Caco-2 (cell line): ENCODE measurements around the gene DLG2. TPM values are rescaled to one million over a fixed set of nuclear protein-coding genes. Genes with fewer than 3 reads are reported as not detected.

Experiments used
- BruUV-seq: library from RNA; stranded (reverse); fragments of 400-500 nt; replicated peaks from 2 replicates; lab custom pipeline; 2021; lab: Mats Ljungman, UMichigan
- CTCF ChIA-PET: fragments of 300-600 bp; sonication (Branson Sonifier 250); formaldehyde crosslinking; loops from one replicate; lab custom pipeline; 2022; ENCODE audit warnings: antibody characterized with exemption; lab: Charles Lee
- POLR2A ChIA-PET: fragments of 300-600 bp; sonication (Branson Sonifier 250); formaldehyde crosslinking; loops from one replicate; lab custom pipeline; 2022; ENCODE audit warnings: antibody characterized with exemption; lab: Charles Lee
- DNase-seq, 2 experiments: peaks; one replicate each; pipeline versions ENCODE4 v3.0.0 to v3.0.0-alpha.2; 2020 to 2022
- H3K27me3 ChIP-seq: replicated peaks from 2 replicates; pipeline ENCODE4 v1.6.0; 2011; ENCODE audit warnings: low read length; ENCODE audit not compliant: control insufficient read depth, insufficient read depth
- H3K36me3 ChIP-seq: 2 replicates; pipeline ENCODE4 v1.5.1; 2011; ENCODE audit warnings: low read length; ENCODE audit not compliant: control insufficient read depth, insufficient read depth
- H3K4me1 ChIP-seq: fragments of 250-450 bp; sonication (Bioruptor Pico); 2 replicates; pipeline ENCODE4 v1.5.1; 2020; ENCODE audit warnings: mild to moderate bottlenecking
- H3K4me3 ChIP-seq: 2 replicates; pipeline ENCODE4 v1.5.1; 2011; ENCODE audit warnings: low read depth, mild to moderate bottlenecking, control low read depth, low read length
- H3K9me3 ChIP-seq: fragments of 250-450 bp; sonication (Bioruptor Pico); 2 replicates; pipeline ENCODE4 v1.5.1; 2020; ENCODE audit warnings: mild to moderate bottlenecking, moderate library complexity
- H3K27ac Mint-ChIP-seq: one replicate; pipeline ENCODE4 v1.8.0; 2022; ENCODE audit warnings: mixed read lengths; ENCODE audit not compliant: unreplicated experiment
- H3K27me3 Mint-ChIP-seq: one replicate; pipeline ENCODE4 v1.8.0; 2022; ENCODE audit warnings: mixed read lengths; ENCODE audit not compliant: insufficient read depth, unreplicated experiment
- H3K36me3 Mint-ChIP-seq: one replicate; pipeline ENCODE4 v1.8.0; 2022; ENCODE audit warnings: mild to moderate bottlenecking, mixed read lengths; ENCODE audit not compliant: insufficient read depth, unreplicated experiment
- H3K4me1 Mint-ChIP-seq: one replicate; pipeline ENCODE4 v1.8.0; 2022; ENCODE audit warnings: low read depth, mixed read lengths; ENCODE audit not compliant: unreplicated experiment
- H3K4me3 Mint-ChIP-seq: one replicate; pipeline ENCODE4 v1.8.0; 2022; ENCODE audit warnings: mild to moderate bottlenecking, moderate library complexity, mixed read lengths; ENCODE audit not compliant: unreplicated experiment
- H3K9me3 Mint-ChIP-seq: one replicate; pipeline ENCODE4 v1.8.0; 2022; ENCODE audit warnings: mixed read lengths; ENCODE audit not compliant: unreplicated experiment
- CTCF ChIP-seq, 2 experiments: fragments of 200-600 bp in 1 of 2; IDR thresholded peaks; 1 replicate in 1 of 2; 2 replicates in 1 of 2; pipeline versions ENCODE4 v1.5.1 to v1.8.0; 2011 to 2022; ENCODE audit warnings: antibody characterized with exemption in 1 of 2, control low read depth in 1 of 2, inconsistent platforms in 1 of 2, low read depth in 1 of 2, low read length in 1 of 2, mild to moderate bottlenecking in 1 of 2, moderate library complexity in 1 of 2; ENCODE audit not compliant: insufficient read depth in 1 of 2, severe bottlenecking in 1 of 2, unreplicated experiment in 1 of 2
- intact Hi-C: fragments of 100-400 bp; cut with micrococcal nuclease; formaldehyde crosslinking; loops from one replicate; pipeline ENCODE4 v1.10.0; 2022; ENCODE audit not compliant: unreplicated experiment
- total RNA-seq: library from RNA; stranded (reverse); gene quantifications from 2 replicates; pipeline ENCODE4 v1.2.3, GENCODE V29; 2022

Gene DLG2
- total RNA-seq, 1 experiment from 2014 or later = 21.6 TPM

DNA sequence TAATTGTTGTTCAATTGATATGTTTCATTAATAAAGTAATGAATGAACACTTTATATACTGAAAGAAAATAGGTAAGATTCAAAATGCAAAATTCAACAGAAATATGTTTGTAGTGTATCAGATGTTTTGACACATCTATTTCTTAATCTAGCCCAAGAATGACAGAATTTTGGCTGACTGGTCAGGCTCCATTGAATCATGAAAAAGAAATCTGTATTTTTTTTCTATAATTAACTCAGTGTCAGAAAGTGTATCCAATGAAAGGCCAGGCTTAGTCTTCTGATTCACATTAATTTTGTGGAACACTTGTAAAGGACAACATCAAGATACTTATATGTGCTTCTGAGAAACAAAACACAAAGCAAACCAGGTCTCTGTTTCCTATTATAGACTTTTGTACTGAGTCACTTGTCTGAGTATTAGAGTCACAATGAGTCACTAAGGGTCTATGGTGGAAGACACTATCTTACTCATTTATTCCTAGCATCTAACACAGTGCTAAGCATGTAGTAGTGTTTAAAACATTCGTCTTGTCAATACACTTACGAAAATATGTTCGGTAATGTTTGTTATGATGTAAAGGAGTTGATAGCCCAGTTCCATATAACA is 2043.3 kb downstream of the DLG2 start:
- Mint-ChIP-seq H3K4me3 (no peak overlapping the region), H3K27ac (no peak overlapping the region), H3K27me3 (peaks cover 2% of the 10 kb centered on the region), H3K4me1 (no peaks in the 10 kb centered on the region), H3K9me3 (no peaks in the 10 kb centered on the region), H3K36me3 (no peaks in the 10 kb centered on the region)
- Histone ChIP-seq H3K27me3 (no peaks in the 10 kb centered on the region; the same call in 1 of the 2 replicates), H3K4me3 (no peak overlapping the region), H3K4me1 (no peaks in the 10 kb centered on the region), H3K36me3 (no peaks in the 10 kb centered on the region), H3K9me3 (no peaks in the 10 kb centered on the region)
- CTCF ChIA-PET = no interaction called here
- DNase-seq = no peak
- intact Hi-C loops = no loop called here
- POLR2A ChIA-PET = no interaction called here
- no TSS peak for BruUV-seq
- no peak for TF ChIP-seq CTCF (IDR thresholded peaks at IDR 0.05; ENCODE audit: insufficient read depth in 1 of 2, low read depth in 1 of 2, low read length in 1 of 2, severe bottlenecking in 1 of 2, unreplicated experiment in 1 of 2)

DNA sequence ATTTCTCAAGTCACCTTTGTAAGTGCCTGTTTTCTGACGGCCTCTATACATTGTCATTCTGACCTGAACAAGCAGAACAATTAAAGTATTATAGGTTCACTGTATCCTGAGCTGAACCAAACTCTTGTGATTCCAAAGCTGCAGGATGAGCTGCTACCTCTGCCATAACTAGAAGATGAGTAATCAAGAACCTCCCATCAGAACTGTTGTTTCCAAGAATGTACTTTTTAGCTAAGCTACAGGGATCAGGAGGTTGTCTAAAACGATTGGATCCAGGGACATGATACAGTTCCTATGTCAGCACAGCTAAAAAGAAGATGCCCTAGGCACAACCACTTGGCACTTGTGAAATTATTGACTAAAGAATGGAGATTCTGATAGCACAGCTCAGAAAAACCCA is 2052.6 kb downstream of the DLG2 start:
- no TSS peak for BruUV-seq
- H3K27me3 ChIP-seq = no peaks in the 10 kb centered on the region
- no peaks in the 10 kb centered on the region for H3K36me3 ChIP-seq
- ChIA-PET CTCF (no interaction called here), POLR2A (no interaction called here)
- DNase-seq = no peak
- Mint-ChIP-seq H3K4me1 (peaks cover 6% of the 10 kb centered on the region), H3K9me3 (no peaks in the 10 kb centered on the region), H3K36me3 (no peaks in the 10 kb centered on the region), H3K4me3 (no peak overlapping the region), H3K27ac (no peak overlapping the region), H3K27me3 (peaks cover 1% of the 10 kb centered on the region)
- intact Hi-C loops = no loop called here
- no peak overlapping the region for H3K4me3 ChIP-seq
- peaks cover 17% of the 10 kb centered on the region; the same call in 1 of the 2 replicates for H3K4me1 ChIP-seq
- no peaks in the 10 kb centered on the region for H3K9me3 ChIP-seq
- no peak for TF ChIP-seq CTCF (IDR thresholded peaks at IDR 0.05; ENCODE audit: insufficient read depth in 1 of 2, low read depth in 1 of 2, low read length in 1 of 2, severe bottlenecking in 1 of 2, unreplicated experiment in 1 of 2)

DNA sequence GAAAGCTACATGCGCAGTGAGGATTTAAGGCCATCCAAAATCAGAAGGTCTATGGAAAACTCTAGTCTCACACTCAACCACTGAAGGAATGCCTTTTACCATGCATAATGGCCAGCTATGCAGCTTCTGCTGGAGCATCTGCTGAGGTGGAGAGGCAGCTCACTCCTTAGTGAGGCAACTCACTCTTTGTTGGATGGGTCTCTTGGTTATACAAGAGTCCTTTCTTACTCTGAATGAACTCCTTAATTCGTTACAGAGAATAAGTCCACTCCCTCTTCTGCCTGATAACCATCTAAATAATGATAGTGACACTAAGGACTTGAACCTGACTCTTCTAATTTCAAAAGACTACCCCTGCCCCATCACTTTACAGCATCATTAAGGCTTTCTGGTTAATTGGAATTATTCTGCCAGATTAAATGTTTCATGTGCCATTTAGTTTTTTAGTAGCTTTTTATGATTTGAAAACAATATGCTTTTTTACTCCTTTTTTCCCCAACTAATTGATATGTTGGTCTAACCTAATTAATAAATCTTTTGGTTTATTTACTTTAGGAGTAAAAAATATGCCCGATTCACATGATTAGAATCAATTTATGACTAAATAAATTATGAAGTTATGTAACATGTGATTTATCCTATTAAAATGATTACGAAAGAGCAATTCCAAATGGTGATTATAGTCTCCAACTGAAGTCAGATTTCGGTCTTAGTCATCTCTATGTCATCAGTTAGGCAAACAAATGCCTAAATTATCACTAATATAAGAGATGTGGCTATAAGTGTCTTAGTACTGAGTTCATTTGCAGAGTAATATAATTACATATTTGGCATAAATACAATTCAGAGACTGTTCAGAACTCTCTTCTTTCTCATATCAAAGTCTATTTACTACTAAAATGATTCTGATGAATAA is 2054.3 kb downstream of the DLG2 start:
- no peaks in the 10 kb centered on the region for H3K27me3 ChIP-seq
- Mint-ChIP-seq H3K4me3 (no peak overlapping the region), H3K27me3 (peaks cover 2% of the 10 kb centered on the region), H3K36me3 (no peaks in the 10 kb centered on the region), H3K9me3 (no peaks in the 10 kb centered on the region), H3K27ac (no peak overlapping the region), H3K4me1 (peaks cover 6% of the 10 kb centered on the region)
- intact Hi-C loops = no loop called here
- ChIA-PET CTCF (no interaction called here), POLR2A (no interaction called here)
- H3K9me3 ChIP-seq = no peaks in the 10 kb centered on the region
- no TSS peak for BruUV-seq
- H3K36me3 ChIP-seq = no peaks in the 10 kb centered on the region
- H3K4me3 ChIP-seq = no peak overlapping the region
- peaks cover 17% of the 10 kb centered on the region; the same call in 1 of the 2 replicates for H3K4me1 ChIP-seq
- TF ChIP-seq CTCF (IDR thresholded peaks at IDR 0.05; ENCODE audit: insufficient read depth in 1 of 2, low read depth in 1 of 2, low read length in 1 of 2, severe bottlenecking in 1 of 2, unreplicated experiment in 1 of 2) = no peak
- no peak for DNase-seq
